Measurements from ENCODE around the gene ZYG11B. TPM values are rescaled to one million over a fixed set of nuclear protein-coding genes. Genes with fewer than 3 reads are reported as not detected.
"Not testable (repeated sequence)": the region's sequence is repeated elsewhere in the genome, so short reads cannot be mapped to it uniquely, and the experiment has no call there.

The ZYG11B gene
- total RNA-seq, 2 experiments from 2014 or later = 10.8 to 10.9 TPM

DNA sequence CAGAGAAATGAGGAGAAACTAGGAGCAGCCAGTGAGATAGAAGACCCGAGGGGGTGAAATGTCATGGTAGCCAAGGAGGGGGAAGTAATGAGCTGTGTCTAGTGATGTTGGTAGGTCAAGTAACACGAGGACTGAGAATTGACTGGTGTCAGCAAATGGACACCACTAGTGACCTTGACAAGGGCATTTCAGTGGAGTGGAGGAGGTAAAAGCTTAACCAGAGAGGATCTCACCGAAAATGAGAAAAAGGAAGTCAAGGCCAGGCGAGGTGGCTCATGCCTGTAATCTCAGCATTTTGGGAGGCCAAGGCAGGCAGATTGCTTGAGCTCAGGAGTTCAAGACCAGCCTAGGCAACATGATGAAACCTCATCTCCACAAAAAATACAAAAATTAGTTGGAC, 3.0 kb upstream of the ZYG11B start:
- H3K9me3 Mint-ChIP-seq = no peaks in the 10 kb centered on the region
- no peak overlapping the region for H3K4me3 Mint-ChIP-seq
- intact Hi-C loops (cut with micrococcal nuclease) = no loop called here
- no peak for DNase-seq
- H3K36me3 Mint-ChIP-seq (ENCODE audit: low read depth) = peaks cover 2% of the 10 kb centered on the region
- peaks cover 22% of the 10 kb centered on the region for H3K4me1 Mint-ChIP-seq (ENCODE audit: low read depth)
- ChIA-PET POLR2A (no interaction called here), CTCF (interaction anchor here (0.5 to 0.6 kb wide), 2 partner anchors 32 to 120 kb away, joined by 3 read pairs; no protein-coding TSS in a partner anchor)
- H3K27ac Mint-ChIP-seq = no peak overlapping the region
- ATAC-seq = no peak
- H3K27me3 Mint-ChIP-seq = no peaks in the 10 kb centered on the region
- TF ChIP-seq, protein P1, sequence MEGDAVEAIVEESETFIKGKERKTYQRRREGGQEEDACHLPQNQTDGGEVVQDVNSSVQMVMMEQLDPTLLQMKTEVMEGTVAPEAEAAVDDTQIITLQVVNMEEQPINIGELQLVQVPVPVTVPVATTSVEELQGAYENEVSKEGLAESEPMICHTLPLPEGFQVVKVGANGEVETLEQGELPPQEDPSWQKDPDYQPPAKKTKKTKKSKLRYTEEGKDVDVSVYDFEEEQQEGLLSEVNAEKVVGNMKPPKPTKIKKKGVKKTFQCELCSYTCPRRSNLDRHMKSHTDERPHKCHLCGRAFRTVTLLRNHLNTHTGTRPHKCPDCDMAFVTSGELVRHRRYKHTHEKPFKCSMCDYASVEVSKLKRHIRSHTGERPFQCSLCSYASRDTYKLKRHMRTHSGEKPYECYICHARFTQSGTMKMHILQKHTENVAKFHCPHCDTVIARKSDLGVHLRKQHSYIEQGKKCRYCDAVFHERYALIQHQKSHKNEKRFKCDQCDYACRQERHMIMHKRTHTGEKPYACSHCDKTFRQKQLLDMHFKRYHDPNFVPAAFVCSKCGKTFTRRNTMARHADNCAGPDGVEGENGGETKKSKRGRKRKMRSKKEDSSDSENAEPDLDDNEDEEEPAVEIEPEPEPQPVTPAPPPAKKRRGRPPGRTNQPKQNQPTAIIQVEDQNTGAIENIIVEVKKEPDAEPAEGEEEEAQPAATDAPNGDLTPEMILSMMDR (IDR thresholded peaks at IDR 0.05) = no peak

DNA sequence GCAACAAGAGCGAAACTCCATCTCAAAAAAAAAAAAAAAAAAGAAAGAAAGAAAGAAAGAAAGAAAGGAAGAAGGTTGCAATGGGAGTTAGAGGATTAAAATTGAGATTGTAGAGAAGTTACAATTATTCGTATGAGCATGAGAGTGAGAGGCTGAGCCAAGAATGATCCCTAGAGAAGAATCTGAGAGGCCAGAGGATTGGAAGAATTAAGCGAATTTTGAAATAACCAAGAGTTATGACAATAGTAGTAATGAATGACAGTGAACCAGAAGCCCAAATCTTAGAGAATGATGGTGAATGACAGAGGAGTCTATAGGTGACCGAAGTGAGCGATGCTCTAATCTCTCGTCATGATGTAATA, 369 bp upstream of the ZYG11B start:
- TF ChIP-seq, protein P1 (IDR thresholded peaks at IDR 0.05) = no peak
- ChIA-PET POLR2A (interaction anchor here (0.7 to 1.8 kb wide), 4 partner anchors 12 to 199 kb away, joined by 3 to 9 read pairs (median 4); no protein-coding TSS in a partner anchor), CTCF (interaction anchor here (0.8 to 1.9 kb wide), 3 partner anchors 26 to 196 kb away, joined by 3 to 6 read pairs (median 3); no protein-coding TSS in a partner anchor)
- Mint-ChIP-seq H3K27ac (peak overlapping the region; percentile 68), H3K4me3 (peak overlapping the region; percentile 95), H3K27me3 (no peaks in the 10 kb centered on the region), H3K4me1 (ENCODE audit: low read depth) (peaks cover 29% of the 10 kb centered on the region), H3K9me3 (no peaks in the 10 kb centered on the region), H3K36me3 (ENCODE audit: low read depth) (peaks cover 2% of the 10 kb centered on the region)
- intact Hi-C loops (cut with micrococcal nuclease) = no loop called here
- no peak for DNase-seq
- ATAC-seq = no peak

DNA sequence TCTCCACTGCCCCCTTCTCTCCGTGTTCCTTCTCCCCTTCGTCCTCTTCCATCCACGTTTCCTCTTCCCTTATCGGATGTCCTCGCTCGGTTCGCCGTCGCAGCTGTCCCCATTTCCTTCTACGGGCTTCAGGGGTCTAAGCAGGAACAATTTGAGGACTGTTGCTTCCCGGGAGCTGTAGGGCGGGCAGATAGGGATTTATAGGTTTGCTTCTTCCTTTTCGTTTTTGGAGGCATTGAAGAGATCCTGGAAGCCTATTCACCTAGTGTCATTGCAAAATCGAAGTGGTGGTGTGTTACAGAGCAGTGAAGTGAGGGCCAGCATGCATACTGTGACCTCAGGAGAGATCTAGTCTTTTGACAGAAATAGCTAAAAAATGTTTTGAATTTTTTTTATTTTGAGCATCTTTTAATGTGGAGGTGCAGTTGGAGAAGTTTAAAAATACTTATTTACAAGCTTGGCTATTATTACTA, 897 bp downstream of the ZYG11B start:
- Mint-ChIP-seq H3K4me3 (peak overlapping the region; percentile 95), H3K9me3 (no peaks in the 10 kb centered on the region), H3K4me1 (ENCODE audit: low read depth) (peaks cover 29% of the 10 kb centered on the region), H3K27ac (peak overlapping the region; percentile 86), H3K27me3 (no peaks in the 10 kb centered on the region), H3K36me3 (ENCODE audit: low read depth) (peaks cover 2% of the 10 kb centered on the region)
- TF ChIP-seq, protein P1 (IDR thresholded peaks at IDR 0.05) = no peak
- intact Hi-C loops (cut with micrococcal nuclease) = no loop called here
- POLR2A ChIA-PET = interaction anchor here (0.5 to 1.8 kb wide), 5 partner anchors 11 to 438 kb away, joined by 3 to 9 read pairs (median 3); no protein-coding TSS in a partner anchor
- ATAC-seq (no peak), DNase-seq (peak; percentile 11)
- CTCF ChIA-PET = interaction anchor here (2.9 kb wide), 1 partner anchor 21 kb away, joined by 17 read pairs; no protein-coding TSS in a partner anchor

DNA sequence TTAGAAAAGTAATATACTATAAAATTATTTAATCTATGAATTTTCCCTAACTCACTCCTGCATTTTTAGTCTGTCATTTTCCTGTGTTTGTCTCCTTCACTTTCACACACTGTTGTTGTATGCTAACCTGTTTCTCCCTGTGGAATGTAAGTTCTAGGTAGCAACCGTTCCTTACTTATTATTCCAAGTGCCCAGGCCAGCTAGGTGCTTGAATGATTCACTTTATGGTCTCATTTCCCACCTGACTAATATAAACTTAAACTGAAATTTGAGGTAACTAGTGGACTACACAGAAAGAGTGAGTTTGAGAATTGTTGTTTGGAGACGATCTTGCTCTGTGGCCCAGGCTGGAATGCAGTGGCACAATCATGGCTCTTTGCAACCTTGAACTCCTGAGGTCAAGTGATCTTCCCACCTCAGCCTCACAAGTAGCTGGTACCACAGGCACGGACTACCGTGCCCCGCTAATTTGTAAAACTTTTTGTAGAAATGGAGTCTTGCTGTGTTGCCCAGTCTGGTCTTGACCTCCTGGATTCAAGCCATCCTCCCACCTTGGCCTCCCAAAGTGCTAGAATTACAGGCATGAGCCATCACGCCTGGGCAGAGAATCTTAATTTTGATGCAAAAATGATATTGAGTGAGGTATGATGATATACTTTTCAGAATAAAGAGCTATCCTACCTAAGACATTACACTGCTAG, 1.9 kb downstream of the ZYG11B start:
- no peak overlapping the region for H3K27ac Mint-ChIP-seq
- ATAC-seq (no peak), DNase-seq (no peak)
- no peaks in the 10 kb centered on the region for H3K27me3 Mint-ChIP-seq
- TF ChIP-seq, protein P1 (IDR thresholded peaks at IDR 0.05) = no peak
- intact Hi-C loops (cut with micrococcal nuclease) = no loop called here
- no peaks in the 10 kb centered on the region for H3K9me3 Mint-ChIP-seq
- ChIA-PET POLR2A (interaction anchor here (0.5 to 1.4 kb wide), 2 partner anchors 13 to 439 kb away, joined by 3 to 5 read pairs; no protein-coding TSS in a partner anchor), CTCF (interaction anchor here (1.0 to 2.9 kb wide), 3 partner anchors 16 to 25 kb away, joined by 3 to 17 read pairs (median 4); no protein-coding TSS in a partner anchor)
- peaks cover 29% of the 10 kb centered on the region for H3K4me1 Mint-ChIP-seq (ENCODE audit: low read depth)
- peak overlapping the region; percentile 95 for H3K4me3 Mint-ChIP-seq
- peaks cover 2% of the 10 kb centered on the region for H3K36me3 Mint-ChIP-seq (ENCODE audit: low read depth)

DNA sequence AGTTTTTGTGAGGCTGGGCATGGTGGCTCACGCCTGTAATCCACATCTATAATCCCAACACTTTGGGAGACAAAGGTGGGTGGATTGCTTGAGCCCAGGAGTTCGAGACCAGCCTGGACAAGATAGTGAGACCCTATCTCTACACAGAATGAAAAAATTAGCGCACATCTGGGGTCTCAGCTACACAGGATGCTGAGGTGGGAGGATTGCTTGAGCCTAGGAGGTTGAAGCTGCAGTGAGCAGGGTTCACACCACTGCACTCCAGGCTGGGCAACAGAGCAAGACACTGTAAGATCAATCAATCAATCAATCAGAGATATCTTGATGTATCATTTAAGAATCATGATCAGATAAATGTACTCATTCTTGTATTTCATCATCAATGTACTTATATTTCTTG, 7.1 kb downstream of the ZYG11B start:
- H3K27ac Mint-ChIP-seq = no peak overlapping the region
- no peaks in the 10 kb centered on the region for H3K27me3 Mint-ChIP-seq
- no peaks in the 10 kb centered on the region for H3K36me3 Mint-ChIP-seq (ENCODE audit: low read depth)
- H3K4me3 Mint-ChIP-seq = no peak overlapping the region
- H3K9me3 Mint-ChIP-seq = no peaks in the 10 kb centered on the region
- TF ChIP-seq, protein P1 (IDR thresholded peaks at IDR 0.05) = no peak
- POLR2A ChIA-PET = no interaction called here
- intact Hi-C loops (cut with micrococcal nuclease) = no loop called here
- no peak for DNase-seq
- no peak for ATAC-seq
- peaks cover 11% of the 10 kb centered on the region for H3K4me1 Mint-ChIP-seq (ENCODE audit: low read depth)
- CTCF ChIA-PET = interaction anchor here (0.9 kb wide), 1 partner anchor 47 kb away, joined by 3 read pairs; no protein-coding TSS in a partner anchor

DNA sequence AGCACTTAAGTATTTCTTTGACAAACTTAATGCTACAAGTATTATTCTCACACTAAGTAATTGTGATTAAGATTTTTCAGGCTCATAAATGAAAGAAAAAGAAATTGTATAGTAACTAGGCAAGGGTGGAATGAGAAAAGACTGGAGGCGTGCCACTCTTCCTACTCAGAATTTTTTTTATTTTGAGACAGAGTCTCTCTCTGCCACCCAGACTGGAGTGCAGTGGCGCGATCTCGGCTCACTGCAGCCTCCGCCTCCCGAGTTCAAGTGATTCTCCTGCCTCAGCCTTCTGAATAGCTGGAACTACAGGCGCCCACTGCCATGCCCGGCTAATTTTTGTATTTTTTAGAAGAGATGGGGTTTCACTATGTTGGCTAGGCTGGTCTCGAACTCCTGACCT, 9.1 kb downstream of the ZYG11B start:
- H3K4me1 Mint-ChIP-seq (ENCODE audit: low read depth) = peaks cover 12% of the 10 kb centered on the region
- H3K36me3 Mint-ChIP-seq (ENCODE audit: low read depth); DNase-seq; H3K27ac Mint-ChIP-seq; H3K27me3 Mint-ChIP-seq; ATAC-seq; CTCF ChIA-PET; H3K9me3 Mint-ChIP-seq; H3K4me3 Mint-ChIP-seq; intact Hi-C loops (cut with micrococcal nuclease); POLR2A ChIA-PET: not testable (repeated sequence)
